Hippocampal formation (tissue), 2 donors: Measurements from ENCODE around the gene SSBP4.

ENCODE experiments used
- DNase-seq, 2 donors: peaks; one replicate each; lab custom pipeline; 2025; lab: John Stamatoyannopoulos, UW

SSBP4 gene

DNA sequence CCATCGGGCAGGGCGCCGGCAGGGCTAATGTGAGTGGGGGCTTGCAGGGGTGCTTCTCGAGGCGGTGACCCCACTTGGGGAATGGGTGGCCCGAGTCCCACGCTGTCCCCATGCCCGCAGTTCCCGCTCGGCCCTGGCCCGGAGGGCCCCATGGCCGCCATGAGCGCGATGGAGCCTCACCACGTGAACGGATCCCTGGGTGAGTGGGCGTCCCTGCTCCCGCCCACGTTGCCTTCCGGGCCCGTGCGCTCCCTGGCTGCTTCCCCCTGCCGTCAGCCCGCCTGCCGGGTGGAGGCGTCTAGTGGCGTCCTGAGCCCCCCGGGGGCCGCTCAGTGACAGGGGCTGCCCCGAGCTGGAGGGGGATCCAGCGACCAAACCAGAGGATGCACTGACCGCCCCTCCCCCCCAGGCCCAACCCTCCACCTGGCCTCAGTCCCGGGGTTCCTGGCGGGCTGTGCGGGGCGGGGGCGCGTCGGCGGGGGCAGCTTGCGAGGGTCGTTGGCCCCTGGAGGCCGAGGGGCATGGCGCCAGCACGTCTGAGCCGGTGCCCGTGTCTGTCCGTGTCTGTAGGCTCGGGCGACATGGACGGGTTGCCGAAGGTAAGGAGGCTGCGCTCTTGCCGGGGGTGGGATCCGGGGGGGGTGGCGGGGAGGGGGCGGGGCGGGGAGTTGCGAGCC is 14.0 kb downstream of the SSBP4 start:
- DNase-seq = no peak

DNA sequence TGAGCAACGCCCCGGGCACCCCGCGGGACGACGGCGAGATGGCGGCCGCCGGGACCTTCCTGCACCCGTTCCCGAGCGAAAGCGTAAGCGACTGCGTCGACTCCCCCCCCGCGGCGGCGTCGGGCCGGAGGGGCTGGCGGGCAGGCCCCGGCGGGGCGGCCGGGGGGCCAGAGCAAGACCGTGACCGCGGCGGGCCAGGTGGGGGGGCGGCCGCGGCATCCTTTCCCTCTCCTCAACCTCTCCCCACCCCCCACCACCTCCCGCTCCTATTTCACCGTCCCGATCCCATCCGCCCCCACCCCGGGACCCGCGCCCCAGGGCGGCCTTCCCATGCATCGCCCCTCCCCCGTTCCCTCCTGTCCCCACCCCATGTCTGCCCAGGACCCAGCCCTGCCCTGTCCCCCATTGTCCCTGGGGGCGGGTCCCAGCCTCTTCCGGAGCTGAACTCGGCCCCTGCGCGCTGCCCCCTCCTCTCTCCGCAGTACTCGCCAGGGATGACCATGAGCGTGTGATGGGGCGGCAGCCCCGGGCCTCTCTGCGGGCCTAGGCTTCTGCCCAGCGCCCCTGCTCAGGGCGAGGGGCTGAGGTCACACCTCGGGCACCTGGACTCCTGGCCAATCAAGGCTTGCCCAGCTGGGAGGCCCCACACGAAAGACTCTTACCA is 14.7 kb downstream of the SSBP4 start:
- DNase-seq = no peak

DNA sequence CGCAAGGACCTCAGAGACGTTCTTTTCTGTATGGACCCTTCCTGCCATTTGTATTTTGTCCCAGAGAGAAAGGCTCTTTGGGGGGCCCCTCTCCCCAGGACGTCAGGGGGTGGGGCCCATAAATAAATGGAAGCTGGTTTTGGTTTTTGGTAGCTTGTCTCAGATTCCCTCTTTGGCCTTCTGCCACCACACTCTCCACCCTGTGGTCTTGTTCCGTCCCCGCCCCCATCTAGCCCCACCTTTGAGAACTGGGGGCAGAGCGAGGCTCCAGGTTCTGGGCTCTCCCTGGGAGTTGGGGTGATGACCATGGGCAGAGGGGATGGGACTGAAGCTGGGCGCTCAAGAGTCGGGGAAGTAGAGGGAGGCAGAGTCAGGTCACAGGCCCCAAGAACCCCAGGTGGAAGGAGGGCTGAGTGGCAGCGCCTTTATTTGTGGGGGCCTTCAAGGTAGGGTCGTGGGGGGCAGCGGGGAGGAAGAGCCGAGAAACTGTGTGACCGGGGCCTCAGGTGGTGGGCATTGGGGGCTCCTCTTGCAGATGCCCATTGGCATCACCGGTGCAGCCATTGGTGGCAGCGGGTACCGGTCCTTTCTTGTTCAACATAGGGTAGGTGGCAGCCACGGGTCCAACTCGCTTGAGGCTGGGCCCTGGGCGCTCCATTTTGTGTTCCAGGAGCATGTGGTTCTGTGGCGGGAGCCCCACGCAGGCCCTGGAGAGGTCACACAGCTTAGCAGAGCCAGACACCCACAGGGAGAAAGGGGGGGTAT is 15.4 kb downstream of the SSBP4 start:
- DNase-seq = no peak

DNA sequence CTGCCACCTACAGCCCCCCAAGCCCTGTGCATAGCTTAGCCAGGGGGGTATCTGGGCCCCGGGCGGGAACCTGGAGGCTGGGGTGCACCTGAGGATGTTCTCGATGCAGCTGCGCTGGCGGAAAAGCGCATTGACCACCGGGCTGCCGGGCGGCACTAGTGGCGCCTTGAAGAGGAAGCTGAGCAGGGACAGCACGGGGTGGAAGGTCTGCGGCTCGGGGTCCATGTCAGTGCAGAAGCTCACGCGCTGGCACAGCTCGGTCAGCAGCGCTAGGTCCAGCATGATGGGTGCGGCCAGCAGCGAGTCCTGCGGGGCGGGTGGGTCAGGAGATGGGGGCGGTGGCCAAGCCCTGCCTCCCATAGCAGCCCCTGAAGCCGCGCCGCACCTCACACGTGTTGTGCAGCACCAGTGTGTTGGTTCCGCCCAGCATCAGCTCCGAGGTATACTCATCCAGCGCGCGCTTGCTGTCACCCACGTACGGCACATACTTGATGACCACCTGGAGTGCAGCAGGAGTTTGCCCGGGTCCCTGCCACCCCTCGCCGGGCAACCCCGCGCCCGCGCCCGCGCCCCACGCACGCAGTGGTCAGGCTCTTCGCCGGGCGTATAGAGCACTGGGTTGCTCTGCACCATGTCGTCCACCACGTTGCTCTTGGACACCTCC is 16.1 kb downstream of the SSBP4 start:
- no peak for DNase-seq

DNA sequence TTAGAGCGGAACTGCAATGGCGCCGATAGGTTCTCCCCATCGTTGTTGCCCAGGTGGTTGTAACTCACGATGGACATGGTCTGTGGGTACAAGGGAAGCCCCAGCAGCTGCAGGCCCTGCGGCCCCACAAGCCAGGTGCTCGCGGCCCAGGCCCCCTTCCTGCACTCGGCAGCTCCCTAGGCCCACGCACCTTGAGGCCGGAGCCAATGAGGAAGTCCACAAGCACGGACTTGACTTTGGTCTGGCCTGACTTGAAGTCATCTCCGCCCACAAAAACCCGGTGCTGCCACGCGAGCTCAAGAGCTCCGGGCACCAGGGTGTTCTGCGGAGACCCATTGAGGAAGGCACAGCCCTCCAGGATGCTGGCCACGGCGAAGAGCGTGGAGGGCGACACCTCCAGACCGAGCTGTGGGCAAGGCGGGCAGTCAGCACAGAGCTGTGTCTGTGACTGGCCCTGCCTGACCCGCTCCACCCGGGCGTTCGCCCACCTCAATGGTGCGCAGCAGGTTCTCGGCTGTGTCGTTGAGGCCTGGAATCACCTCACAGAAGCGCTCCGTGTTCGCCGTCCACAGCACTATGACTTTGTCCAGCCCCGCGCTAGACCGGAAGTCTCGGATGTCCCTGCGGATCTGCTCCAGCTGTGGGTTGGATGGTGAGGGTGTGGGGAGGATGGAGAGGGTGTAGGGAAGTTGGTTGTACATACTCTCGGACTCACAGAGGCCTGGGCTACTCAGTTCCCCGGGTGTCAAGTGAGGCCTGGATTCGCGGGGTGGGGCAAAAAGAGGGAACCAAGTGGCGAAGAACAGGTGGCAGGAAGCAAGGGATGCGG is 16.9 kb downstream of the SSBP4 start:
- no peak for DNase-seq

DNA sequence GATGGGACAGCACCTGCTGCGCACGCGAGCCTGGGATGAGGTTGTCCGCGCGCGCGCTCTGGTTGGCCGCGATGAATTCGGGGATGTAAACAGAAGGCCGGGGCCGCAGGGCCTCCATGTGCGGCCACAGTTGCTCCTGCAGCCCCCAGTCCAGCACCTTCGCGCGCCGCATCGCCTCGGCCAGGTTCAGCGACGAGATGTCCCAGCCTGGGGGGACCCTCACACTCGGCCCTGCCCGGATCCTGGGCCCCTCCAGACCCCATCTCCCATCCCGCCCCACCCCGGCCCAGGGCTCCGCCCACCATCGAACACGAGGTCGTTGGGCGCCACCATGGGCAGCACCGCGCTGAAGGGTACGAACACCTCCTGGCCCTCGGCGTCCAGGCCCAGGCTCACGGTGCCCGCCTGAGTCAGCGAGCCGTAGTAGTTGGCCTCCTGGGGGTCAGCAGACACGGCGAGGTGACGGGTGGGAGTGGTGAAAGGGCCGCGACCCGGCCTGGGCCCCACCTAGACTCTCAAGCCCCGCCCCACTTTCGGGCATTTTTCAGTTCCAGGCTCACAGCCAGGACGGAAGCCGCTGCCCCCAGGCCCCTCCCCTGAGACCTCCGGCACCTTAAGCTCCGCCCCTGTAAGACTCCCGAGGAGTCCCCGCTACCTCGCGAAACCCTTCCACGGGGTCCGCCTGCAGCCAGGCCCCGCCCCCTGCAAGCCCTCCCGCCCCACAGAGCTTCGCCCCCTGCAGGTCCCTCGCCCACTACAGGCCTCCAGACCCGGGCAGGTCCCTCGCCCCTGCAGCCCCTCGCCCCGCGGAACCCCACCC is 17.7 kb downstream of the SSBP4 start:
- peak in 1 of 2 donors; percentile 31 for DNase-seq

DNA sequence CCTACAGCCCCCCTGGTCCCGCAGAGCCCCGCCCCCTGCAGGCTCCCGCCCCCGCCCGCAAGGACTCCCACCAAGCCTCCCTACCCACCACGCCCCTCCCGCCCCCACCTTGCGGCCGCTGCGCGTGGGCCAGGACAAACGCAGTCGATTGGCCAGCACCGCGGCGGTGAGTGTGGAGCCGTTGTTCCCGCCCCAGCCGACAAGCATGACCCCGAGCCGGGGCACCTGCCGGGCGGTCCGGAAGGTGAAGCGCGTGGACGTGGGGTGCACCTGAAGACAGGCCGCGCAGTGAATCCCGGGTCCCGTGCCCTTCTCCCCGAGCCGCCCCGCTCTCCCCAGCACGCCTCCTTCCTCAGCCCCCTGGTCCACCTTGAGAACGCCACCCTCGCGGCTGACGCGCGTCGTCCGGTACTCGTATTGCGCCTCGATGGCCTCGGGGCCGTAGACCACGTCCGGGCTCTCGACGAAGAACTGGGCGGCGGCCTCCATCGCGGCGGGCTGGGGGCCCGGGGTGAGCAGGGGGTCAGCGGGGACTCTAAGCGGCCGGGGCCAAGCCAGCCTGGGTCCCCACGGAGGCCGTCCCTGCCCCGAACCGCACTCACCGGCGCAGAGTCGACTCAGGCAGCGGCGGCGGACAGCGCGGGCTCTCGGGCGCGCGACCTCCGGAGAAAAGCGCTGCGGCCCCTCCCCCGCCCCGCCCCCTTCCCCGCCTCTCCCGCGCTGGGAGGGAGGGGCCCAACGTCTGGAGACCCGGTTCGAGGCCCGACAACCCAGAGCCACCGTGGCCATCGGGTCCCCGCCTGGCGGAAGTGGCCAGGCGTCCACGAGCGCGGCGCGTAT is 18.5 kb downstream of the SSBP4 start, which contains the start of gene ISYNA1:
TSS of gene ISYNA1 (minus strand) at position 643 of the 840 bp plus-strand sequence. CDS start at position 489, 154 bp downstream.
- DNase-seq = no peak

DNA sequence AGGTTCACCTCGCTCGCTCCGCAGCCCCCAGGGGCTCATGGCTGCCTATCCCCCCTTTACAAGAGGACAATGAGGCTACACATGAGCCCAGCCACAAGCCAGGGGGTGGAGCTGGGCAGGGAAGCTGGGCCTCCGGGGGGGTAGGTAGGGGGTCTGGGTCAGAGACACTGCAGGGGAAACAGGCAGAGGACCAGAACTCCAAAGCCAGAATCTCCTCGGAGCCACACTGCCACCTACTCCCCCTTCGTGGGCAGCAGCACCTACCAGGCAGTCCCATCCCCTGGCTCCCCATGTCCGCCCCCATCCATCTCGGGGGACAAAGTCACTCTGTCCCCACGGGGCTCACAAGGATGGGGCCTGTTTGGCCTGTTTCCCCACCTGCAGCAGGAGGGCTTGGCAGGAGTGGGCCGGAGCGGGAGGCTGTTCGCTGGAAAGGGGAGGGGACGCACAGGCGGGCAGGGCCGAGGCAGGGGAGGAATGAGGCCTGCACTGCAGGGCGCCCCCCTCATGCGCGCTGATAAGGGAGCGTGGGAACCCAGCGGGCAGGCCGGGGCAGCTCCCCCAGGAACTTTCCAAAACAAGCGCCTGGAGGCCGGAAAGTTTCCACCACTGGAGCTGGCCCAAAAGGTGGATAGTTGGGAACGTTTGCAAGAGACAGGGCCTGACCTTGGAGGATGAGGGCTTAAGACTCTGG is 19.3 kb downstream of the SSBP4 start:
- DNase-seq = no peak

DNA sequence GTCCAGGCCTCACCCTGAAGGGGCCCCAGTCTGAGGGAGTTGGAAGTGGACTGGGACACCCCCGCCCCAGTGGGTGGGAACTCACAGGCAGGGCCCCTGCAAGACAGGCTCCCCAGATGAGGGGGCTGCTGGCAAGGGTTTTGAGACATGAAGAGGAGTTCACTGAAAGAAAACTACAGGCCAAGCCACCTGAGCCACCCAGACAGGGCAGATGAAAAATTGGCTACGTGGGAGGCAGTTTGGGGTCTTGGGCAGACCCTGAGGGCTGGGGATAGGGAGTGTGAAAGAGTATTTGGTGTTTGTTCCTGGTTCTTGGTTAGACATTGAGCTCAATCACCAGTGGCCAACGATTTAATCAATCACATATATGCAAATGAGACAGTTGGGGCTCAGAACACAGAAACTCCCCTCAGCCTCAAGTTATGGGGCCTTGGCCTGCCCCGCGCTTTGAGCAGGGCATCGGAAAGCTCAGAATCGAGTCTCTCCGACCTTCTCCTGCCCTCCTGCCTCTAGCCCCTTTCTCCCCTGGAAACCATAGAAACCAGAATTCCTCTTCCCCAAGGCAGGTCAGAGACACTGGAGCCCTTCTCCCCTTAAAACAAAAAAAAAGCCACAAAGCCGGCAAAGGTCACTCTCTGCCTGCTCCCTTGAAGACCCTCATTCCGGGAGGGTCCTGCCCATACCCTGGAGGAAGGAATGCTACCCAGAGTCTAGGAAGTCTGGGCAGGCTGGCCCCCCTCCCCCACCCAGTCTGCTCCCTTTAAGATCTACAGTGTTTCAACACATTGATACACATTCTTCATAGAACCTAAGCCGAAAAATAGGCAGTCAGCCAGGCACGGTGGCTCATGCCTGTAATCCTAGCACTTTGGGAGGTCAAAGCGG is 20.1 kb downstream of the SSBP4 start:
- DNase-seq = no peak

DNA sequence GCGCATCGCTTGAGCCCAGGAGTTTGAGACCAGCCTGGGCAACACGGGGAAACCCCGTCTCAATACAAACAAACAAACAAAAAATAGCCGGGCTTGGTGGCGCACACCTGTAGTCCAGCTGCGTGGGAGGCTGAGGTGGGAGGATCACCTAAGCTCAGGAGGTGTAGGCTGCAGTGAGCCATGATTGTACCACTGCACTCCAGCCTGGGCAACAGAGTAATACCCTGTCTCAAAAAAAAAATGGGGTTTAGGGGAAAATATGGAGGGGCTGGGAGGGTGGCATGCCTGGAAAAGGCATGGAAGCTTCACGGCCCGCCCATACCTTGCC is 20.7 kb downstream of the SSBP4 start:
- no peak for DNase-seq

DNA sequence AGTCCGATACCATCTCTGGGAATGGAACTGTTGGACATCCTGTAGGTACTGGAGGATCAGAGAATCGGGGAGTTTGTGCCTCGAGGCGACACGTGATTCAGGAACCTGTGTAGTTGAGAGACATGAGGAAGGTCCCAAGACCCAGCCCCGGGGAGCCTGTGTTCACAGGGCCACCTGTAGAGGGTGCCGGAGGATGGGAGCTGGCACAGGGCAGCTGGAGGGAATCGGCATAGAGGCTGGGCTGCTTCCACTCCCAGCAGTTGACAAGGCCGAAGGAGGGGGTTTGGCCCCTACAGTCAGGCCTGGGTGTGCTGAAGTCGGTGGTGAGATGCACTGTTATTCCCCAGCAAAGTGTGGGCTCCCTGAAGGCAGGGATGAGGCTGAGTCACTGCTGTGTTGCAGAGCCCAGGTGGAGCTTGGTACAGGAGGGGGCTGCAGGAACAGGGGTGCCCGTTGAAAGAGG is 21.2 kb downstream of the SSBP4 start:
- DNase-seq = no peak

DNA sequence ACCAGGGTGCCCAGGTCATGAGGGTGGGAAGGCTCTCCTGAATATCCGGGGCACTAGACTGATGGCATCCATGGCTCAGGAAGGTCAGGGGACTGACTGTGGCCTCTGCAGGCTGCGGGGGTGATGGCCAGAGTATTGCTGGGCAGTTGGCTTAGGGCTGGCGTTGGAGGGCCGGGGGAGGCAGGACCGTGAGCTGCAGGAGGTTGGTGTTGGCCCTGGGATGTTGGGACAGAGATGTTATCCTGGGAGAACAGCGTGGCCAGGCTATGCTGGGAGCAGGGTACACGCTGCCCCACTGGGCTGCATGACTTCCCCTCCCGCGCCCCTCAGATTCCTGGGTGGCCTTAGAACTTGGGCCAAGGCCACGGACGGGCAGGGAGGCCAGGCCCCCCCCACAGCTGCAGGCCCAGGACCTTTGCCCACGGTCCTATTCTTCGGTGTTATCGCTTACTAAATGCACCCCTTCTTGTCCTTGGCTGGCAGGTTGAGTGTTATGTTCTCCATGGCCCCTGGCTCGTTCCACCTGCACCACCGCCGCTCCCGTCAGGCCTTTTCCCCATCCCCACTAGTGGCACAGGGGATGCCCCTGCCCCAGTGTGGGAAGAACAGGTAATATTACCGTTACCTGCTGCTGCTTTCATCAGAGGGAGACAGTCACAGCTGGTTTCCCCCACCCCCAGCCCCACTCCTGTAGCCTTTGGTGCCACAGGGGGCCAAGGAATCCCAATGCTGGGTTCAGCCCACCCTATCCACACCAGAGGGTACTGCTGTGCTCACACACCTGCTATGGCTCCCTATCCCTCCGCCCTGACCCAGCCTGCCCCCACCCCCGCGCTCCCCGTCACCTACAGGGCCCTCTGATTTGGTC is 22.0 kb downstream of the SSBP4 start:
- DNase-seq = no peak

DNA sequence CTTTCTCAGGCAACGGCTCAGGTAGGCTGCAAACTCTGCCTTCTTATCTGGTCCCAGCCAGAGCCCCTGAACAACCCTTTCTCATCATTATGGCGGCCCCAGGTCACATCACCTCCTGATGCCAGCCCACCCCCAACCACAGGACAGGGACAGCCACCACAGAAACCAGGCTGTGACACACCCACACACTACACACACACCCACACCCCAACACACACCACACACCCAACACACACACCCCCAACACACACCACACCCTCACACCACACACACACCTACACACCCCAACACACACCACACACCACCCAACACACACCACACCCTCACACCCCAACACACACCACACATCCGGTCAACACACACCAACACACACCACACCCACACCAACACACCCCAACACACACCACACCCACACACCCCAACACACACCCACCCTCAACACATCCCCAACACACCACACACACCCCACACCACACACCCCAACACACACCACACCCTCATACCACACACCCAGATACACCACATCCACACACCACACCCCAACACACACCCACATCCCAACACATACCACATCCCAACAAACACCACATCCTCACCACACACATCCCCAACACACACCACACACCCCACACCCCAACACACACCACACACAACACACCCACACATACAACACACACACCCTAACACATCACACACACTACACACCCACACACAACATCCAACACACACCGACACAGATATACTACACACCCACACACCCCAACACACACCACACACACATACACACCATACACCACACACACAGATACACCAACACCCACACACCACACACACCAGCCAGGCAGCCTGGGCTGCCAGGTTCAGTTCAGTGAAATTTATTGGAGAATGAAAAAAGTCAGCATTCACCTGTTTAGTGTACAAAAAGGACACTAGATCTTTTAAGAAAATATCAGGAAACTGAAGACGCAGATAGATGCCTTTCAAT is 22.9 kb downstream of the SSBP4 start:
- no peak for DNase-seq

DNA sequence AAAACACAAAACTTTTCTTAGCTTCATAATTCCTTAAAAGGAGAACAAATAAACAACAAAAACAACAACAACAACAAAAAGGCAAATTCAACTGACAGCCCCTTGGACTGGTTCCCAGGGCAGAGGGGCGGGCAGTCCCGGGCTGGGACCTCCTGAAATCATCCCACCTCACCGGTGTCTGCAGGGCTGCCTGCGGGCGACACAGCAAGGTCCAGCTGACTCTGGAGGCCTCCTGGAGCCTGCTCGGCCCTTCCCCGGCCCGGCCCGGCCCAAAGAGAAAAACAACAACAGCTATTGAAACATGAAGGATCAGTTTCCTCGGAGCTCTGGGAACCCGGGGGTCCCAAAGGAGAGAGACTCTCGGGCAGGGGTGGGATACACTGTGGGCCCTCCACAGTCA is 23.7 kb downstream of the SSBP4 start:
- DNase-seq = no peak

DNA sequence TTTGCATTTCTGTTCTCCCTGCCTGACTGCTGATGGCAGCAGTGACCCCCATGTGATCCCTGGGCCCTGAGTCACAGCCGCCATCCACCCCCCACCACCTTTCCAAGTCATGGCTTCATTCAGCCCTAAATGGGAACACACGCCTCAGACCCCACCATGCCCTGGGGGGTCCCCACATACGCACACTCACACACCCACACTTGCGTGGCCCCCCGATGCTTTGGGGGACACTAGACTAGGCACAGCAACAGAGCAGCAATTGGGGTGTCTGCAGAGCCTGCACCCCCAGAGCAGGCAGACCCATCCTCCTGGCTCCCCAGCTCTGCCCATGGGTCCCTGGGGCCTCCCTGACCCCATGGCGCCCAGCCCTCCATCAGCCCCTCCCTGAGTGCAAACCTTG is 24.2 kb downstream of the SSBP4 start:
- no peak for DNase-seq

DNA sequence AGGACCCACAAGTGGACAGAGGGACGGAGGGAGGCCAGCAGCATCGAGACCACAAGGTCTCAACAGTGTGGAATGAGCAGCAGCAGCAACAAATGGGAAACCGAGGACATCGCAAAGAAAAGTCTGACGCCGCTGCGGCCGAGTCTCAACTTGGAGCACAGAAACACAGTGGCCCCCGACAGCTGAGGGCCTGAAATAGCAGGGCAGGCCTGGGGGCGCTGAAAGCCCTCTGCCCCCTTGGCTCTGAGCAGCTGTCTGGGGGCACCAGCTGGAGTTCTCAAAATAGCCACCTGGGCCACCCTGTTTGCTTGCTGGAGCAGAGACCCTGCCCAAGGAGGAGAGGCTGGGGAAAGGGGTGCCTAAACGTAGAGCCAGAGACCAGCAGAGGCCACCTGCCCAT is 24.6 kb downstream of the SSBP4 start:
- DNase-seq = no peak
